ENCODE data around the gene CCL15.

The CCL15 gene

GRCh38 chr17:35981908-35982330 lies 19.4 kb downstream of the CCL15 start:
- TF ChIP-seq CTCF (IDR thresholded peaks at IDR 0.05; ENCODE audit: insufficient read depth, low read depth, low read length, missing control alignments): peak; percentile 28
- peak; percentile 29 for DNase-seq (ENCODE audit: low read depth)
- no peak overlapping the region for H3K4me3 ChIP-seq (ENCODE audit: low read depth, low read length)

- no peak for TF ChIP-seq CTCF (IDR thresholded peaks at IDR 0.05; ENCODE audit: insufficient read depth, low read depth, low read length, missing control alignments)
- DNase-seq (ENCODE audit: low read depth): no peak
- H3K4me3 ChIP-seq (ENCODE audit: low read depth, low read length): no peak within 1 kb of the TSS
Observed at GRCh38 chr17:35981246-35981645, 20.1 kb downstream of the CCL15 start, which contains the start of gene CCL16. CCL16 (minus strand) TSS chr17:35981497; CDS start chr17:35981420, 77 bp downstream.

GRCh38 chr17:35978346-35978745 lies 23.0 kb downstream of the CCL15 start:
- DNase-seq (ENCODE audit: low read depth): no peak
- H3K4me3 ChIP-seq (ENCODE audit: low read depth, low read length): no peak overlapping the region
- TF ChIP-seq CTCF (IDR thresholded peaks at IDR 0.05; ENCODE audit: insufficient read depth, low read depth, low read length, missing control alignments): no peak

- H3K4me3 ChIP-seq (ENCODE audit: low read depth, low read length): no peak overlapping the region
- peak; percentile 44 for DNase-seq (ENCODE audit: low read depth)
- no peak for TF ChIP-seq CTCF (IDR thresholded peaks at IDR 0.05; ENCODE audit: insufficient read depth, low read depth, low read length, missing control alignments)
Observed at GRCh38 chr17:35977509-35977908, 23.8 kb downstream of the CCL15 start.

- H3K4me3 ChIP-seq (ENCODE audit: low read depth, low read length): no peak overlapping the region
- DNase-seq (ENCODE audit: low read depth): no peak
- TF ChIP-seq CTCF (IDR thresholded peaks at IDR 0.05; ENCODE audit: insufficient read depth, low read depth, low read length, missing control alignments): no peak
Observed at GRCh38 chr17:35973333-35974260, 27.8 kb downstream of the CCL15 start.

- no peak overlapping the region for H3K4me3 ChIP-seq (ENCODE audit: low read depth, low read length)
- no peak for TF ChIP-seq CTCF (IDR thresholded peaks at IDR 0.05; ENCODE audit: insufficient read depth, low read depth, low read length, missing control alignments)
- DNase-seq (ENCODE audit: low read depth): no peak
Observed at GRCh38 chr17:35972945-35973332, 28.4 kb downstream of the CCL15 start.
